Stomach smooth muscle (tissue), 2 donors: ENCODE measurements around the gene SLC44A1.

Experiments used
- H3K27ac ChIP-seq: one replicate; pipeline ENCODE4 v1.7.0; 2013; ENCODE audit warnings: mild to moderate bottlenecking, low read length, inconsistent platforms
- H3K27me3 ChIP-seq, 2 donors: one replicate each; pipeline ENCODE4 v1.7.0; 2013; ENCODE audit warnings: low read length in 2 of 2; ENCODE audit not compliant: insufficient read depth in 2 of 2, control insufficient read depth in 1 of 2
- H3K36me3 ChIP-seq, 2 donors: one replicate each; pipeline ENCODE4 v1.7.0; 2013; ENCODE audit warnings: low read length in 2 of 2; ENCODE audit not compliant: control insufficient read depth in 2 of 2, insufficient read depth in 2 of 2
- H3K4me1 ChIP-seq: one replicate; pipeline ENCODE4 v1.7.0; 2013; ENCODE audit warnings: low read length; ENCODE audit not compliant: control insufficient read depth, insufficient read depth
- H3K4me3 ChIP-seq, 2 donors: one replicate each; pipeline ENCODE4 v1.7.0; 2013; ENCODE audit warnings: low read length in 2 of 2
- H3K9ac ChIP-seq, 2 donors: one replicate each; pipeline ENCODE4 v1.7.0; 2013; ENCODE audit warnings: low read length in 2 of 2, mild to moderate bottlenecking in 1 of 2
- H3K9me3 ChIP-seq, 2 donors: one replicate each; pipeline ENCODE4 v1.7.0; 2013; ENCODE audit warnings: low read length in 2 of 2; ENCODE audit not compliant: control insufficient read depth in 2 of 2
- donor health status: healthy.
- donor health status: Pancreatic carcinoma.

The SLC44A1 gene

DNA sequence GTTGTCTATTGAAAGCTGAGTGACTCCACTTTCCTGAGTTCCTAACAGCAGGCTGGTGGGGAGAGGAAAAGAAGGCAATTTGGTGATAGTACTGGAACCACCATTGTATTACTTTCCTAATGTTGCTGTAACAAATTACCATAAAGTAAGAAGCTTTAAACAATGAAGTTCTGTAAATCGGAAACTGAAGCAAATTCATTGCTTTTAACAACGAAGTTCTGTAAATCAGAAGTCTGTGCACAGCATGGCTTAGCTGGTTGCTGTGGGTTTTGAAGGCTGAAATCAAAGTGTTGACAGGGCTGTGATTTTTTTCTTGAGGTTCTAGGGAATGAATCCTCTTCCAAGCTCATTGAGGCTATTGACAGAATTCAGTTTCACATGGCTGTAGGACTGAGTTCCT is 72.3 kb downstream of the SLC44A1 start:
- Histone ChIP-seq H3K27ac (no peak overlapping the region), H3K9me3 (no peaks in the 10 kb centered on the region), H3K27me3 (no peaks in the 10 kb centered on the region), H3K9ac (no peak overlapping the region), H3K36me3 (peaks cover 0 to 2% of the 10 kb centered on the region in 2 donors), H3K4me3 (no peak overlapping the region), H3K4me1 (no peaks in the 10 kb centered on the region)

DNA sequence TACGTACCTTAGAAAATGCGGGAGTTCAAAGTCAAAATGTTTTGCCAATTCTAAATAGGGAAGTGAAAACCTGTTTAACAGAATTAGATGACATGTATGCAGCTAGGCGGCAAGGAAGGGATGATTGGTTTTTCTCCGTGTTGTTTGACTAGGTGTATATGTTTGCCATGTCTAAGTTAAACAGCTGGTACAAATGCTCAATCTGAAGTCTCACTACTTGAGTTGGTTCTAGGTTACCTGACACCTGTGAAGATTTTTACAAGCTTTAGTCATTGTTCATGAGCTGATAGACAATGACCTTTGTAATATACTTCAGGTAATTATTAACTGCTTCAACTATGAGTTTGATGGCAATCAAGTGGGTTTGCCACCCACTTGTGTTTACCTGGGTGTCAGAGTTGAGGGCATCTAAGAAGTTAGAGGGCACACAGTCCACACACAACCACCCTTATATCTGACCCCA is 74.3 kb downstream of the SLC44A1 start:
- Histone ChIP-seq H3K27me3 (no peaks in the 10 kb centered on the region), H3K9me3 (no peaks in the 10 kb centered on the region), H3K36me3 (peaks cover 0 to 2% of the 10 kb centered on the region in 2 donors), H3K4me3 (no peak overlapping the region), H3K4me1 (no peaks in the 10 kb centered on the region), H3K27ac (no peak overlapping the region), H3K9ac (no peak overlapping the region)

DNA sequence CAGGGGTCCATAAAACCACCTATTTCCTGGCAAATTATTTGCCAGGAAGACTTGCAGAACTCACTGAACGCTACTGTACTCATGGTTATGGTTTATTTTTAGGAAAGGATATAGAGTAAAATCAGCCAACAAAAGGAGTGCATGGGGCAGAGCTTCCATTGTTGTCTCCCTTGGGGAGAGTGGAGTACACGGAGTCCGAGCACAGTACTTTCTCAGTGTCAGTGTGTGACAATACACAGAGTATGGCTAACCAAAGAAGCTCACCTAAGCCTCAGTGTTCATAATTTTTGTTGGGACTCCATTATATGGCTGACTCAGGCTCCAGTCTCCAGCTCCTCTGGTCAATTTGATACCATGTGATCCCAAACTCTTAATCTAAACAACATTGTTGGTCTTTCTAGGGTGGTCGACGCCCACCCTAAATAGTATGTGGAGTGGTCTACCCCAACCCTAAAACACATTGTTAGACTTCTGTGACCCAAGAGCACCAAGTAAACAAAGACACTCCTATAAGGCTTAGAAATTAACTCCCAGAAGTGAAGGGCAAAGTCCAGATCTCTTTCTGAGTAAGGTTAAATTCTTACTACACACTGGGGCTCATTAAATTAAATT is 74.9 kb downstream of the SLC44A1 start:
- Histone ChIP-seq H3K27me3 (no peaks in the 10 kb centered on the region), H3K4me1 (no peaks in the 10 kb centered on the region), H3K36me3 (peaks cover 0 to 2% of the 10 kb centered on the region in 2 donors), H3K4me3 (no peak overlapping the region), H3K9ac (no peak overlapping the region), H3K27ac (no peak overlapping the region), H3K9me3 (no peaks in the 10 kb centered on the region)

DNA sequence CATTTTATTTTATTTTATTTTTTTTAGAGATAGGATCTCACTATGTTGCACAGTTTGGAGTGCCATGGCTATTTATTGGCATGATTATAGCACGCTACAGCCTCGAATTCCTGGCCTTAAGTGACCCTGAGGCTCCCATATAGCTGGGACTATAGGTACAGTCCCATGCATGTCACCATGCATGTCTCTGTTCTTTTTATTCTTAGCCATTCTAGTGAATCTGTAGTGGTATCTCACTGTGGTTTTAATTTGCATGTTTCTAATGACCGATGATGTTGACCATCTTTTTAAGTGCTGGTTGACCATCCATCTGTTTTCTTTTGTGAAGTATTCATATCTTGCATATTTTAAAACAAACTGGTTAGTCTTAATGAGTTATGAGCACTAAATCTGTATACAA is 76.1 kb downstream of the SLC44A1 start:
- Histone ChIP-seq H3K9ac (no peak overlapping the region), H3K36me3 (peaks cover 0 to 2% of the 10 kb centered on the region in 2 donors), H3K27ac (no peak overlapping the region), H3K9me3 (no peaks in the 10 kb centered on the region), H3K4me1 (no peaks in the 10 kb centered on the region), H3K4me3 (no peak overlapping the region), H3K27me3 (no peaks in the 10 kb centered on the region)

DNA sequence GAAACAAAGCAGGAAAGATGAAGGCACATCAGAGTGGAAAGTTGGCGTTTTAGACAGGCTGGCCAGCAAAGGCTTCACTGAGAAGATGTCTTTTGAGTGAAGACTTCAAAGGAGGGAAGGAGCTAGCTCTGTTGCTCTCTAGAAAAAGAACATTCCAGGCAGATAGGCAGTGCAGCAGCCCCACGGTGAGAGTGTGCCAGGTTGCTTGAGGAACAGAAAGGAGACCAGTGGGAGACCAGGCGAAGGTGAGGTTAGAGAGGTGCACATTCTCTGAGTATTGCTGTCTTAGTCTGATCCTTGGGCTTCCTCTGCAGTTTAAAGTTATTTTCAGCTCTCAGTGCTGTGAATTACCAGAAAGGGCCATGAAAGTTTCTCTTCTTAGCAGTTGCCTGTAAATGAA is 83.8 kb downstream of the SLC44A1 start:
- Histone ChIP-seq H3K9ac (no peak overlapping the region), H3K27me3 (no peaks in the 10 kb centered on the region), H3K27ac (no peak overlapping the region), H3K9me3 (no peaks in the 10 kb centered on the region), H3K4me1 (no peaks in the 10 kb centered on the region), H3K4me3 (no peak overlapping the region), H3K36me3 (no peaks in the 10 kb centered on the region)

DNA sequence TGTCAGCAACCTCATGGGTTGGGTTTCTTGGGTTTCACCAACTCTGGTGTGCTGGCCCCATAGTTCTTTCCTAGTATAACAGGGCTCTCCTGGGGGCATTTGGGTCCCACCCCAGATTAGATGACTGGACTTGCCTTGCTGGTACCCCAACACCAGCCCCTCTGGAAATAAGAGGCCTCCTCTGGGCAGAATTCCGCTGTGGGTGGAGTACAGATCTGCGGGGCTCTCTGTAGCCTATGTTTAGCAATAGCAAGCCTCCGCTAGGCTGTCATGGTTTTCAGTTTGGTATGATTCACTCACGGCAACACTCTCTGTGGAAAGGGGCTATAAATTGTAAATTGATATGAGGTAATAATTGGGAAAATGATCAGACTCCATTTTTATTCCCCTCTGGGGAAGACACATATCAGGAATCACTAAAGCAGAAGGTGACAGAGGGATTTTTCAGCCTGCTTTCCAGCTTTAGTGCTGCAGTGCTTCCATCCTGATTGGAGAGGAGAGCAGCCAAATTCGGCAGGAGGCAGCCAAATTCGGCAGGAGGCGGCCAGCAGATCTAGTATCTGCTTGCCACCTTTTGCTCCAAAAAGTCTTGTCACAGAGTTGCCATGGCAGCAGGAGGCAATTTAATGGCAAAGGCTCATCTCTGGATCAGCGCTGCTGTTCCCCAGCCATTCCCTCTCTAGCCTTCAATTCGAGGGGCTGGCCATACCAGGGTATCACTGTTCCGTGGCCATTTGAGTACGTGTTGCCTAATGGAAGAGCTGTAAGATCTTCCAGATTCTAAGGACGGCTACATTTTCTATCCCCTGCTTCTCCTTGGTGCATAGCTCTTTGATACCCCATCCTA is 84.6 kb downstream of the SLC44A1 start:
- H3K9ac ChIP-seq = no peak overlapping the region
- H3K36me3 ChIP-seq = no peaks in the 10 kb centered on the region
- no peaks in the 10 kb centered on the region for H3K9me3 ChIP-seq
- no peak overlapping the region for H3K4me3 ChIP-seq
- no peaks in the 10 kb centered on the region for H3K27me3 ChIP-seq
- H3K27ac ChIP-seq = no peak overlapping the region
- H3K4me1 ChIP-seq = no peaks in the 10 kb centered on the region

DNA sequence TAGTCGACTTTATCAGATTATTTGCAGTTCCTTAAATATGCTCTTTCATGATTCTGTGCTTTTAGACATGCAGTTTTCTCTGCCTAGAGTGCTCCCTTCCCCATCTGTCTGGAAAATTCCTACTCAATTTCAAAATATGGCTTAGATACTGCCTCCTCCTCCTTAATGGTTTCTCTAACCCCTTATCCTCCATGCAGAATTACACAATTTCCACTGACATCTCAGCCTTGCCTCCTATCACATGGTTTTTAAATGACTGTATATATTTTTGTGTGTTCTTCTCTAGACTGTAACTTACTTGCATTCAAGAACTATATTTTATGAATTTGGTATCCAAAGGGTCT is 85.2 kb downstream of the SLC44A1 start:
- Histone ChIP-seq H3K4me1 (no peaks in the 10 kb centered on the region), H3K4me3 (no peak overlapping the region), H3K36me3 (no peaks in the 10 kb centered on the region), H3K27ac (no peak overlapping the region), H3K9ac (no peak overlapping the region), H3K9me3 (no peaks in the 10 kb centered on the region), H3K27me3 (no peaks in the 10 kb centered on the region)

DNA sequence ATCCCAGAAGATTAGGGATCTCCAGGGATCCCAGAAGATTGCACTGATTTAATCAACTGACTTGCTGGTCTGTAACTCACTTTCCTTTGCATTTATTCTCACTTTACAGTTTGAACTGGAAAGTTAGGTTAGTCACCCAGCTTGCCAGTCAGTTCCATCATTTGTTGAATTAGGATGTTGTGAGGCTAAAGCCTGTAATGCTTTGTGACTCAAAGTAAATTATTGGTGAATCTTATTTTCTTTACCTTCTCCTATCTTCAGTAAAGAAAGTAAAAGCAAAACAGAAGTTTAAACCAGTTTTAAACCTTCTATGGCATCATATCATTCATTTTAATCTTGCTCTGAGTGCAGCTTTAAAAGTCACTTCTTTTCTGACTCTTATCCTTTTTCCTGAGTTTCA is 85.8 kb downstream of the SLC44A1 start:
- no peaks in the 10 kb centered on the region for H3K4me1 ChIP-seq
- no peaks in the 10 kb centered on the region for H3K36me3 ChIP-seq
- no peaks in the 10 kb centered on the region for H3K9me3 ChIP-seq
- no peak overlapping the region for H3K9ac ChIP-seq
- H3K27ac ChIP-seq = no peak overlapping the region
- no peak overlapping the region for H3K4me3 ChIP-seq
- H3K27me3 ChIP-seq = no peaks in the 10 kb centered on the region

DNA sequence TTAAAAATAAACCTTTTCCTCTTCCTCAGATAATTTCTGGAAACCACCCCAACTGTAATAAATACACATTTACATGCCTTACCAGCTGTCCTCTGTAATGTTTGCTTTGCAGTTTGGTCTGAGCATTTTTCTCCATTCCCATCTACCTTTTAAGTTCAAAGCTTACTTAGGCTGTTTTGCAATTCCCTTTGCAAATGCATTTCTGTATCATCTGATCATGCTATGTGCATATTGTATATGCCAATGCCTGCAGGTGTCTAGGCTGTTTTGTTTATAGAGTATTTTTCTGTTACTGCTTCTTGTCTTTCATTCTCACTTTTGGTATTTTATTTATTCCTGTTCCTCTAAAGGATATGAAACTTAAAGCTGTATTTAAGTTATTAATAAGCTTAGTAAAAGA is 86.3 kb downstream of the SLC44A1 start:
- Histone ChIP-seq H3K4me3 (no peak overlapping the region), H3K9ac (no peak overlapping the region), H3K4me1 (no peaks in the 10 kb centered on the region), H3K27me3 (no peaks in the 10 kb centered on the region), H3K36me3 (no peaks in the 10 kb centered on the region), H3K9me3 (no peaks in the 10 kb centered on the region), H3K27ac (no peak overlapping the region)

DNA sequence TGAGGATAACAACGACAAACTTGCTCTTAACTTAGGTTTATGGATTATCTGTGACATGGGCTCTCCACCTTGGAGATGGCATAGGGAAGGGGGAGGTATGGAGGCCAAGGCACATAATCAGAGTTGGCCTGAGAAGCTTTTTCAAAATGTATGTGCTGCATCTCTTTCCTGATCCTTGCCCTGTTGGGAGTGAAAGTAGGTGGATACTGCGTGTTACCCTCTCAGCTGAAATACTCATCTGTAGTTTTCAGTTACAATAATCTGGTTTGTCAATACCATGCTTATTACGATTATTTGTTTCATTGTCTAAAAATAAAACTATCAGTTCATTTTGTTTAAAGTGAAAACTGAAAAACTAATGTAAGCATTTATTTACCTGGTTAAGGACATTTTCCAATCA is 86.7 kb downstream of the SLC44A1 start:
- no peak overlapping the region for H3K4me3 ChIP-seq
- H3K36me3 ChIP-seq = peaks cover 0 to under 1% of the 10 kb centered on the region in 2 donors
- no peaks in the 10 kb centered on the region for H3K4me1 ChIP-seq
- H3K27ac ChIP-seq = no peak overlapping the region
- H3K9ac ChIP-seq = no peak overlapping the region
- no peaks in the 10 kb centered on the region for H3K27me3 ChIP-seq
- no peaks in the 10 kb centered on the region for H3K9me3 ChIP-seq

DNA sequence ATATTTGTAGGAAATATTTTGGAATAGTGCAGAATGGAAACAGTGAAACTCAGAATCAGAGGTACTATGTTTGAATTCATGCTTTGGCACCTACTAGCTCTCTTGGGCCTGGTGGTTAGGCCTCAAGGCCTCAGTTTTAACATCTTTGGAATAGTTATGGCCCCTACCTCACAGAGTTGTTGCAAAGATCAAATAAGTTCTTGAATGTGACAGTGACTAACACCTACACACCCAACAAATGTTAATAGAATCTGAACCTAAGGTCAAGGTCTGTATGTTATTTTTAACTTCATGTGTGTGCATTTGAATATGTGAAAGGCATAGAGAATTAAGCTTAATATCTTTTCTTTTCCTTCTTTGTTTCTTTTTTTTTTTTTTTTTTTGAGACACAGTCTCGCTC is 87.3 kb downstream of the SLC44A1 start:
- Histone ChIP-seq H3K4me1 (no peaks in the 10 kb centered on the region), H3K9me3 (no peaks in the 10 kb centered on the region), H3K36me3 (peaks cover 4 to 5% of the 10 kb centered on the region in 2 donors)

More for the DNA sequence above, 87.3 kb downstream of the SLC44A1 start:
- no peak overlapping the region for H3K4me3 ChIP-seq
- no peak overlapping the region for H3K27ac ChIP-seq
- no peaks in the 10 kb centered on the region for H3K27me3 ChIP-seq
- H3K9ac ChIP-seq = no peak overlapping the region
